Stimulated activated naive CD8-positive, alpha-beta T cell treated with anti-CD3 and anti-CD28 coated beads, Interleukin-15, amount 100 ng/mL, for 72 hours (primary cell): ENCODE results near the gene GIPC3.

ENCODE experiments used
- ATAC-seq: fragments of 150-1000 bp; cut with Tn5 transposase; 2 replicates; pipeline ENCODE4 v1.10.0; 2021; ENCODE audit warnings: mild to moderate bottlenecking, moderate library complexity
- DNase-seq, 2 donors: peaks; one replicate each; pipeline ENCODE4 v3.0.0; 2021 to 2022
- H3K27ac Mint-ChIP-seq, 2 donors: one replicate each; pipeline ENCODE4 v1.8.0; 2022; ENCODE audit warnings: mild to moderate bottlenecking in 2 of 2, mixed read lengths in 2 of 2, moderate library complexity in 2 of 2
- H3K27me3 Mint-ChIP-seq: one replicate; pipeline ENCODE4 v1.8.0; 2022; ENCODE audit warnings: mixed read lengths
- H3K4me1 Mint-ChIP-seq: one replicate; pipeline ENCODE4 v1.8.0; 2022; ENCODE audit warnings: mild to moderate bottlenecking, mixed read lengths
- H3K4me3 Mint-ChIP-seq, 2 donors: one replicate each; pipeline ENCODE4 v1.8.0; 2022; ENCODE audit warnings: mild to moderate bottlenecking in 2 of 2, mixed read lengths in 2 of 2, moderate library complexity in 1 of 2
- H3K9me3 Mint-ChIP-seq, 2 donors: one replicate each; pipeline ENCODE4 v1.8.0; 2022; ENCODE audit warnings: mixed read lengths in 2 of 2

The GIPC3 gene

GRCh38 chr19:3613818-3614661 lies 28.8 kb downstream of the GIPC3 start:
- no peaks in the 10 kb centered on the region for H3K27me3 Mint-ChIP-seq
- DNase-seq (no peak), ATAC-seq (peak; percentile 13)
- peaks cover 16% of the 10 kb centered on the region for H3K4me1 Mint-ChIP-seq
- H3K27ac Mint-ChIP-seq, result no peak overlapping the region
- H3K9me3 Mint-ChIP-seq, result no peaks in the 10 kb centered on the region
- H3K4me3 Mint-ChIP-seq, result no peak overlapping the region

DNA sequence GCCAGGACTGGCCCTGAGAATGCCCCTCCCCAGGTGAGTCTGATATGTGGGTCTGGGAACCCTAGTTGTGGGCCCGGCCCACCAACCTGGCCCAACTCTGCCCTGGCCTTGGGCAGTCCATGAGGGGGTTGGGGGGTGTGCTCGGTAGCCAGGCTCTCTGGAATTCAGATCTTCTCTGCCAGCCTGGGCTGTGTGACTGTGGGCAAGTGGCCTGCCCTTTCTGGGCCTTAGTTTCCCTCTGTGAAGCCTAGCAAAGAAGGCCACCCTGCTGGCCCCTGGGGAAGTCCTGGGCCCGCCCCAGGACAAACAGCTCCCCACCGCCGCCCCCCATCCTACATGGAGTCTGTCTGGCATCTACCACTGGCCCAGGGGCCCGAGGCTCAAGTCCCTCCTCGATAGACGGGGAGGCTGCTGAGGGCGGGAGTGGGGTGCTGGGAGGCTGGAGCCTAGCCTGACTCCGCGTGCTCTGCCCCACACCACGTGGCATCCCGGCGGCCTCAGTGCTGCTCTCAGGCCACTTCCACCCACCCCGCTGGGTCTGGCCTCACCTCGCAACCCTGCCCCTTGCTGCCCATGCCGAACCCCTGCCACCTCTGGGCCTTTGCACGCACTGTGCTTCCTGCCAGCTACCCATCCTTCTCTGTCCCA lies 29.7 kb downstream of the GIPC3 start:
- no peaks in the 10 kb centered on the region for H3K9me3 Mint-ChIP-seq
- no peak overlapping the region for H3K4me3 Mint-ChIP-seq
- H3K4me1 Mint-ChIP-seq, result peaks cover 16% of the 10 kb centered on the region
- H3K27ac Mint-ChIP-seq, result peak overlapping the region in 1 of 2 donors; percentile 83
- DNase-seq, result no peak
- H3K27me3 Mint-ChIP-seq, result no peaks in the 10 kb centered on the region
- ATAC-seq, result no peak

DNA sequence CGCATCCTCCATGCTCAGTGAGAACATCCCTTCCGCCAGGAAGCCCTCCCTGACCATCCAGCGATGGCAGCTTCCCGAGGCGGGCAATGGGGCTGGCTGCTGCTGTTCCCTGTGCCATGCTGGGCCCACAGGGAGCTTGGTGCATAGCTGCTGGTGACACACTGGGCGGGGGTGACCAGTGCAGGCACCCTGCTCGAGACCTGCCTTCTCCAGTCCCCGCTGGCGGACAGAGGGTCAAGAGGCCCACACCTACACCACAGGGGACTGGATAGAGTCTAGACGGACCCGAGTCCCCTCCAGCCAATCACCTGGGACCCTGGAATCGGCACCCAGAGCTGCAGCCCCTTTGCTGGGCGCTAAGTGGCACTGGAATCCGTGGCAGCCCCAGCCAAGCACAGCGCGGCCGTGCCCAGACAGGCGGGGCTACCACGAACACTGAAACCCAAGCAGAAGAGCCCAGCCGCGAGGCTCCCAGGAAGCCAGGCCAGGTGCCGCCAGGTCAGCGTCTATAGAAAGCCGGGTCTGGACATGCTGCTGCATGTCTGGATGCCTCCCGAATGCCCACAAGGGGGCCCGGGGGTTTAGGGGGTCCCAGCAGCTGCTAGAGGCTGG lies 30.4 kb downstream of the GIPC3 start:
- Mint-ChIP-seq H3K4me3 (no peak overlapping the region), H3K4me1 (peaks cover 16% of the 10 kb centered on the region), H3K27ac (peak overlapping the region; percentile 33 to 83)

DNA sequence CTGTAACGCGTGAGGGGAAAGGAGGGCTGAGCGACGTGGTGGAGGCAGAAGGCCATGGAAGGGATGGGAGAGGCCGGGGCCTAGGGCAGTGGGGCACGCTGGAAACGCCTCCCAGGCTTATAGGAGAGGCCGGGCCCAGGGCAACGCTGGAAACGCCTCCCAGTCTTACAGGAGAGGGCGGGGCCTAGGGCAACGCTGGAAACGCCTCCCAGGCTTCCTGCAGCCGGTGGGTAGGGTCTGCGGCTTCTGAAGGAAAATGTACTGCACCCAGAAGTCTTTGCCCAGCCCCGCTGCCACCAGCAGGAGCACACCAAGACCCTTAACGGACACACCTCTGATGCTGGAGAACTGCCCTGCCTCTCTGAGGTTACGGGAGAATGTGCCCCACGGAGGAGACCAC lies 32.2 kb downstream of the GIPC3 start:
- H3K27me3 Mint-ChIP-seq, result no peaks in the 10 kb centered on the region
- peak overlapping the region in 1 of 2 donors; percentile 29 for H3K4me3 Mint-ChIP-seq
- ATAC-seq (no peak), DNase-seq (no peak)
- peaks cover 16% of the 10 kb centered on the region for H3K4me1 Mint-ChIP-seq
- H3K9me3 Mint-ChIP-seq, result no peaks in the 10 kb centered on the region
- no peak overlapping the region for H3K27ac Mint-ChIP-seq

More for the DNA sequence above, 30.4 kb downstream of the GIPC3 start:
- DNase-seq (no peak), ATAC-seq (no peak)
- Mint-ChIP-seq H3K9me3 (no peaks in the 10 kb centered on the region), H3K27me3 (no peaks in the 10 kb centered on the region)

DNA sequence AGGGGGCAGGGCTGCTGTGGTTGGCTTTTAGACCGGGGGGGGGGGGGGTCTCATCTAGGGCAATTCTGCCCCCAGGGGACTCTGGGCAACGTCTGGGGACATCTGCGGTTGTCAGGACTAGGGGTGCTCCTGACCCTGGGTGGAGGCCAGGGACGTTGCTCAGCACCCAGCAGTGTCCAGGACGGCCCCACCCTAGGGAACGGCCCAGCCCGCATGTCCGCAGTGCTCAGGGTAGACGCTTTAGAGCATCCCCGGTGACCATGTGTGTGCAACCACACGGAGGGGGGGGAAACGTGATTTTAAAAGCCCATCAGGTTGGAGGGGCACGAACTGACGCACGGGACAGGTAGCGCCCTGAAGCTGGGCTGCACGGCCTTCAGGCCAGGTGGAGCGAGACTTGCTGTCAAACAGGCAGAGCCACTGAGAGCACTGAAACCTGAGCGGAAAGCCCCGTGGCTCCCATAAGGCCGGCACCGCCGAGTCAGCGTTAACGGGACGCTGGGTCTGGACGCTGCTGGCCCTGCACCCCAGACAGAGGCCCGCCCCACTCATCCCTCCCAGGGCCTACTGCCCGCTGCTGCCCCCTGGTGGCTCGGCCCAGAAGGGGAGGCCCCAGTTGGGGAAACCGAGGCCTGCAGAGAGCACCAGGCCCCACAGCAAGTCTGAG lies 33.0 kb downstream of the GIPC3 start:
- H3K4me1 Mint-ChIP-seq, result peaks cover 16% of the 10 kb centered on the region
- no peak overlapping the region for H3K27ac Mint-ChIP-seq
- no peaks in the 10 kb centered on the region for H3K27me3 Mint-ChIP-seq
- DNase-seq (peak; percentile 57 to 64), ATAC-seq (peak; percentile 40)
- no peaks in the 10 kb centered on the region for H3K9me3 Mint-ChIP-seq
- no peak overlapping the region for H3K4me3 Mint-ChIP-seq

- ATAC-seq, result no peak
- H3K27ac Mint-ChIP-seq, result peak overlapping the region in 1 of 2 donors; percentile 86
- H3K4me1 Mint-ChIP-seq, result peaks cover 19% of the 10 kb centered on the region
- no peaks in the 10 kb centered on the region for H3K9me3 Mint-ChIP-seq
- H3K27me3 Mint-ChIP-seq, result no peaks in the 10 kb centered on the region
- no peak overlapping the region for H3K4me3 Mint-ChIP-seq
- no peak for DNase-seq
Observed at GRCh38 chr19:3618811-3619630, 33.7 kb downstream of the GIPC3 start.

DNA sequence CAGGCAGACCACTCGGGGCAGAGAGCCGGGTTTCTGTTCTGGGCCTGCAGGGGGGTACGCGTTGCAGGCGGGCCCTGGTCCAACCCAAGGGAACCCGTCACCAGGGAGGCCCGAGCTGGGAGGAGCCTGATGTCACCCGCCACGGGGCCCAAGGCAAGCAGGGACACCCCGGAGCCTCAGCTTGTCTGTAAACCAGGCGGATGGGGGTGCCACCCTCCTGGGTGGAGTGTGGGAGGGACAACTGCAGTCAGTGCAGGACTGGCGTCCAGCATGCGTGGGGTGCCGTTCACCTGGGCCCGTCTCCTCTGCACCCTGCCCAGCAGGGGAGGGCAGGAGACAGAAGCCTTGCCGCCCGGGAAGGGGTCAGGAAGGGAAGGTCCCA lies 34.3 kb downstream of the GIPC3 start:
- DNase-seq (no peak), ATAC-seq (peak; percentile 38)
- peaks cover 25% of the 10 kb centered on the region for H3K4me1 Mint-ChIP-seq
- no peaks in the 10 kb centered on the region for H3K9me3 Mint-ChIP-seq
- no peak overlapping the region for H3K4me3 Mint-ChIP-seq
- no peaks in the 10 kb centered on the region for H3K27me3 Mint-ChIP-seq
- peak overlapping the region in 1 of 2 donors; percentile 59 for H3K27ac Mint-ChIP-seq

- no peak for DNase-seq
- no peak overlapping the region for H3K4me3 Mint-ChIP-seq
- H3K27me3 Mint-ChIP-seq, result no peaks in the 10 kb centered on the region
- H3K9me3 Mint-ChIP-seq, result no peaks in the 10 kb centered on the region
- no peak overlapping the region for H3K27ac Mint-ChIP-seq
- ATAC-seq, result no peak
- H3K4me1 Mint-ChIP-seq, result peaks cover 31% of the 10 kb centered on the region
Observed at GRCh38 chr19:3620145-3620816, 35.0 kb downstream of the GIPC3 start.

DNA sequence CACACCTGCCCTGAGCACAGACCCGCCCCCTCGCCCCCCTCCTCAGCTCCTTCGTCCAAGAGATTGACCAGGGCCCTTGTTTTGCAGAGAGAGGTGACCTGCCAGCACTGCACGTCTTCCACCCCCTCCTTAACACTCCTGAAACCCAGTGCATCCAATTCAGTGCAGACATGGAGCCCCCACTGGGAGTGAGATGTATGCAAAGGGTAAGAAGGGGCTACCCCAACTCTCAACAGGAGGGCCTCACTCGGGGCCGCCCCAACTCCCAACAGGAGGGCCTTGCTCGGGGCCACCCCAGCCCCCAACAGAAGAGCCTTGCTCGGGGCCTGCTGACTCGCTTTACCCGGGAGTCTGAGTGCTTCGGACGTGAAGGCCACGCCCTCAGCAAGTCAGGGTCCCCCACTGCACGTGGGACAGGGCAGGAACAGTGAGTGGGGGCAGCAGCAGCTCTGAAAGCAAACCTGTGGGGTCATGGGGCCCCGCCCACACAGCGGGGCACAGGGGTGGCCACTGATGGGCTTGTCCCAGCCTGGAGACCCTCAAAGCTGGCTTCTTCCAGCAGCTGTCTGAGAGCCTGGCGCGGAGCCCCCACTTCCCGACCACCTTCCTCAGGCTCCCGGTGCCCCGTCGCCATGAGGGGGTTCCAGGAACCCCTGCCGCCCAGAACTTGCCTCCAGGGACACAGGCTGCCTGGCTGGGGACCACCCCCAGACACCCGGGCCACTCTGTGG lies 35.7 kb downstream of the GIPC3 start:
- no peaks in the 10 kb centered on the region for H3K9me3 Mint-ChIP-seq
- ATAC-seq (no peak), DNase-seq (no peak)
- H3K4me3 Mint-ChIP-seq, result no peak overlapping the region
- H3K4me1 Mint-ChIP-seq, result peaks cover 38% of the 10 kb centered on the region
- no peaks in the 10 kb centered on the region for H3K27me3 Mint-ChIP-seq
- H3K27ac Mint-ChIP-seq, result no peak overlapping the region

GRCh38 chr19:3621689-3622088 lies 36.4 kb downstream of the GIPC3 start:
- H3K9me3 Mint-ChIP-seq, result no peaks in the 10 kb centered on the region
- DNase-seq (no peak), ATAC-seq (no peak)
- H3K27ac Mint-ChIP-seq, result no peak overlapping the region
- H3K4me3 Mint-ChIP-seq, result no peak overlapping the region
- H3K4me1 Mint-ChIP-seq, result peaks cover 45% of the 10 kb centered on the region
- H3K27me3 Mint-ChIP-seq, result no peaks in the 10 kb centered on the region

GRCh38 chr19:3622224-3622623 lies 36.9 kb downstream of the GIPC3 start:
- peak overlapping the region in 1 of 2 donors; percentile 52 for H3K27ac Mint-ChIP-seq
- H3K4me3 Mint-ChIP-seq, result no peak overlapping the region
- H3K27me3 Mint-ChIP-seq, result no peaks in the 10 kb centered on the region
- ATAC-seq (no peak), DNase-seq (no peak)
- H3K4me1 Mint-ChIP-seq, result peaks cover 46% of the 10 kb centered on the region
- H3K9me3 Mint-ChIP-seq, result no peaks in the 10 kb centered on the region

- ATAC-seq, result no peak
- no peak overlapping the region for H3K4me3 Mint-ChIP-seq
- H3K27me3 Mint-ChIP-seq, result no peaks in the 10 kb centered on the region
- no peaks in the 10 kb centered on the region for H3K9me3 Mint-ChIP-seq
- no peak overlapping the region for H3K27ac Mint-ChIP-seq
- no peak for DNase-seq
- peaks cover 35% of the 10 kb centered on the region for H3K4me1 Mint-ChIP-seq
Observed at GRCh38 chr19:3623716-3624115, 38.4 kb downstream of the GIPC3 start.

DNA sequence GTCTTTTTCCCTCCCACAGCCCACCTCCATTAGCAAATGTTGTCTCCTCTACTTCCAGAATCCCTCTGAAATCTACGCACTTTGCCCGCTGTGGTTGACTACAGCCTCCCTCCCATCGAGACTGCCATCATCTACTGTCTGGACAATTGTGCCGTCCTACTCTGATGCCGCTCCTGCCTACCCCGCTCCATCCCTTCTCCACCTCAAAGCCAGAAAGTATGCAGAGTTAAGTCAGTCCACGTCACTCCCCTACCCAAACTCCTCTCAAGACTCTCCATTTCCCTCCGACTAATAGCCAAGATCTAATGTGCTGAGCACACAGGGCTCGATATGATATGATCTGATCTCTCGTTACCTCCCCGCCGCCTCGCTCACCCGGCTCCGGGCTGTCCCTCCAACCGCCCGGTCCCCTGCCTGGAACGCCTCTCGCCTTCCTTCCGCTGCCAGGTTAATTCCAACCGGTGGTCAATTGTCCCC lies 40.8 kb downstream of the GIPC3 start:
- Mint-ChIP-seq H3K27me3 (no peaks in the 10 kb centered on the region), H3K4me1 (peaks cover 35% of the 10 kb centered on the region), H3K9me3 (no peaks in the 10 kb centered on the region), H3K27ac (peak overlapping the region; percentile 99 to 100), H3K4me3 (peak overlapping the region; percentile 94 to 100)
- ATAC-seq (peak; percentile 21), DNase-seq (no peak)
